ACC112 (cell line): ENCODE results near the gene HTR6.

Experiments used
- H2AFZ ChIP-seq: fragments of 200-600 bp; sonication (generic); one replicate; pipeline ENCODE4 v1.6.0; 2017; ENCODE audit warnings: antibody characterized with exemption, low read length; ENCODE audit not compliant: unreplicated experiment
- H3K27ac ChIP-seq: fragments of 200-600 bp; sonication (generic); 2 replicates; pipeline ENCODE4 v1.5.1; 2014; ENCODE audit warnings: low read depth, mild to moderate bottlenecking, antibody characterized with exemption, low read length, moderate library complexity
- H3K27me3 ChIP-seq: fragments of 200-600 bp; sonication (generic); 2 replicates; pipeline ENCODE4 v1.6.1; 2014; ENCODE audit warnings: mild to moderate bottlenecking, antibody characterized with exemption, low read length, moderate library complexity, mixed read lengths; ENCODE audit not compliant: insufficient read depth
- H3K36me3 ChIP-seq: fragments of 200-600 bp; sonication (generic); 2 replicates; pipeline ENCODE4 v1.6.1; 2016; ENCODE audit warnings: mild to moderate bottlenecking, antibody characterized with exemption, low read length, moderate library complexity, mixed read lengths; ENCODE audit not compliant: insufficient read depth
- H3K4me1 ChIP-seq: fragments of 200-600 bp; sonication (generic); one replicate; pipeline ENCODE4 v1.6.1; 2016; ENCODE audit warnings: low read length, mixed read lengths; ENCODE audit not compliant: insufficient read depth, unreplicated experiment, control insufficient read depth
- H3K4me3 ChIP-seq: fragments of 200-600 bp; sonication (generic); 2 replicates; pipeline ENCODE4 v1.5.1; 2014; ENCODE audit warnings: mild to moderate bottlenecking, low read depth, low read length
- H3K79me2 ChIP-seq: fragments of 200-600 bp; sonication (generic); one replicate; pipeline ENCODE4 v1.6.0; 2016; ENCODE audit warnings: low read length; ENCODE audit not compliant: control insufficient read depth, unreplicated experiment, insufficient read depth

HTR6 gene

DNA sequence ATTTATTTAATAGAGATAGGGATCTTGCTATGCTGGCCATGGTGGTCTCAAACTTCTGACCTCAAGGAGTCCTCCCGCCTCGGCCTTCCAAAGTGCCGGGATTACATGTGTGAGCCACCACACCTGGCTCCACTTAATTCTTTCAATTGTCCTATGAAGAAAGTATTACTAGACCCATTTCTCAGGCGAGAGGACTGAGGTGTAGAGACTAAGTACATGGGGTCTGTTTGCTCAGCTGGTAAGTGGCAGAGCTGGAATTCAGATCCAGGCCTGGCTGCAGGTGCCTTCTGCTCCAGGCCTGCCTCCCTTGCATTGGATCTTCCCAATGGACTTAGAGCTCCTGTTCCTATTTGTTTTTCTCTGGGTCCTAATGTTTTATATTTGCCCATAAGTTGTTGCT lies 55.5 kb downstream of the HTR6 start:
- Histone ChIP-seq H3K4me1 (no peaks in the 10 kb centered on the region), H2AFZ (no peak overlapping the region), H3K27ac (no peak overlapping the region), H3K27me3 (no peaks in the 10 kb centered on the region), H3K79me2 (no peaks in the 10 kb centered on the region), H3K4me3 (no peak overlapping the region), H3K36me3 (no peaks in the 10 kb centered on the region)

DNA sequence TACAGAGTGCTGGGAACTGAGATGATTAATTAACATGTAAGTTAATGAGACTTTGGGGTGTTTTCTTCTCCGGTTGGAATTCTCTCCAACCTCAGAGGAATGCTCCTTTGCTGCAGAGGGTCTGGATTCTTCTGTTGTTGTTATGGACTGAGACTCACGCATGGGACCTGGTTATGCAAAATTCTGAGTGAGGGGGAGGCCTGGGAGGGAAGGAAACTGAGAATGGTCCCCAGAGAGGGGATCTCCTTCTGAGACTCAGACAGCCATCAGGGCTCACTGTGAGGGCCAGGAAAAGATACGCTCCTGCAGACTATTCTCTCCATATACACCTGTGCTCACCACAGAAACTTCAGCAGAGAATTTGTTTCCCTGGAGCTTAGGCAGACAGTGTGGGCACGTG lies 56.3 kb downstream of the HTR6 start:
- H3K79me2 ChIP-seq = no peaks in the 10 kb centered on the region
- H3K4me3 ChIP-seq = no peak overlapping the region
- H3K36me3 ChIP-seq = no peaks in the 10 kb centered on the region
- H3K27me3 ChIP-seq = no peaks in the 10 kb centered on the region
- H3K4me1 ChIP-seq = no peaks in the 10 kb centered on the region
- no peak overlapping the region for H2AFZ ChIP-seq
- no peak overlapping the region for H3K27ac ChIP-seq

- H3K27me3 ChIP-seq = no peaks in the 10 kb centered on the region
- H2AFZ ChIP-seq = no peak overlapping the region
- H3K36me3 ChIP-seq = no peaks in the 10 kb centered on the region
- no peak overlapping the region for H3K4me3 ChIP-seq
- H3K4me1 ChIP-seq = no peaks in the 10 kb centered on the region
- H3K79me2 ChIP-seq = no peaks in the 10 kb centered on the region
- H3K27ac ChIP-seq = no peak overlapping the region
Observed at GRCh38 chr1:19723874-19724273, 59.2 kb downstream of the HTR6 start.

DNA sequence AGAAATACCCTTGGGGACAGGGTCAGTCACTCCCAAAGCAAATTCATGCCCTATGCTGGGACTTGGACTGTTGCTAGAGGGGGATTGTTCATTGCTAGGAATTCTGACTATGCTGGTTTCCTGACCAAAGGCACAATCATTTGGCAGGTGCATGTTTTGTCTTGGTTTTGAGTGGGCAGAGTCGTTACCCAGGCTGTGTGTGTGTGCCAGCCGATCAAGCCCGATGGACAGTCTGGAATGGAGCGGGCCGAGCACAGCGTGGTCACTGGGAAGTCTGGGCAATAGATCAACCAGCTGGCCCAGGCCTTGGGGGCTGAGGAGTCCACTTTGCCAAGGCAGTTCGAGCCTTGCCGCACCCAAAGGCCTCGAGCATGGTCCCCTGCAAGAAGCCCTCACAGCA lies 60.9 kb downstream of the HTR6 start:
- Histone ChIP-seq H3K79me2 (no peaks in the 10 kb centered on the region), H3K4me3 (no peak overlapping the region), H3K27ac (no peak overlapping the region), H3K27me3 (no peaks in the 10 kb centered on the region), H3K36me3 (peaks cover 10% of the 10 kb centered on the region), H3K4me1 (no peaks in the 10 kb centered on the region), H2AFZ (no peak overlapping the region)

DNA sequence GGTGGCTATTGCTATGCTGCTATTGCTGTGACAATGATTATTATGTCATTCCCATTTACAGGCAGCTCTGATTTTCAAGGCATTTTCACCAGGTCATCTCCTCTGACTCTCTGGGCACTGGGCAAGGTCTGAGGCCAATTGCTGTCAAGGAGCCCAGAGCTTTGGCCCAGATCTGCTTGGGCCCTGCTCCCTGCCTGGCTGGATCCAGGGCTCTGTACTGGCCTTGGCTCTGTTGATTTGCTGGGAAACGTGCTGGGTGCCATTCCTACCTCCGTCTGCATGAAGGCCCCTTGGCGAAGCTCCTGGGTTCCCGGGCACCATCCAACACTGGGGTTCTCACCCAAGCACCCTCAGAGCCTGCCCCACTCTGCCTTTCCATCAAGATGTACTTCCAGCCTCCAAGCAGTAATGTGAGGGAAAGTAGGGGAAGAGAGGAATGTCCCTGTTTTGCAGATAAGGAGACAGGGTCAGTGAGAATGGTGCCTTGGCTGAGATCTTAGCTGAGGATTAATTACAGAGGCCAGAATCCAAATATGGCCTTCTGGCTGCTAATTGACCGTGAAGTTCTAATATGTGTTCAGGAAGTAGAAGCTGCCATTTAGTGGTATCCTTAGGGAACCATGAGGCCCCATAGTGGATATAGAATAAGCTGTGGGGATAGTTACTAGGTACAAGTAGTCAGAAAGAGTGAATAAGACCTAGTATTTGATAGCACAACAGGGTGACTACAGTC lies 63.9 kb downstream of the HTR6 start:
- H3K4me3 ChIP-seq = no peak overlapping the region
- H3K27me3 ChIP-seq = no peaks in the 10 kb centered on the region
- peaks cover 12% of the 10 kb centered on the region for H3K36me3 ChIP-seq
- no peak overlapping the region for H2AFZ ChIP-seq
- no peak overlapping the region for H3K27ac ChIP-seq
- H3K4me1 ChIP-seq = no peaks in the 10 kb centered on the region
- H3K79me2 ChIP-seq = no peaks in the 10 kb centered on the region

DNA sequence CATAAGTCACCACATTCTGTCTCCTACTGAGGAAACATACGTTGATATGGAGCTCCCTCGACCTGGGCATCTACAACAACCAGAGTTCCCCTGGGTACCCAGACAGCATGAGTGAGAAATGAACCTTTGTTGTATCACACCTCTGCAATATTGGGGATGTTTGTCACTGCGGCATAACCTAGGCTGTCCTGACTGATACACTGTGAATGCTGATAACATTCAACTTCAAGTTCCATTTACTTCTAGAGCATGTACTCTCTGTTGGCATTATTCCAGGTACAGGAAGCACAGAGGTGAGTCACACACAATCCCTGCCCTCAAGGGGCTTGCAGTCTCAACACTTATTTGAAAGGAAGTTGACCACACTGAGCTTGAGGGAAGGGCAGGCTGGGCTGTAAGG lies 65.6 kb downstream of the HTR6 start:
- Histone ChIP-seq H3K4me3 (no peak overlapping the region), H2AFZ (no peak overlapping the region), H3K27ac (no peak overlapping the region), H3K4me1 (peaks cover 8% of the 10 kb centered on the region), H3K27me3 (no peaks in the 10 kb centered on the region), H3K36me3 (peaks cover 12% of the 10 kb centered on the region), H3K79me2 (no peaks in the 10 kb centered on the region)
